ENCODE measurements around the gene DPM1.

Gene DPM1

GRCh38 chr20:50885781-50886180 lies 72.6 kb downstream of the DPM1 start:
- Histone ChIP-seq H3K27me3 (ENCODE audit: insufficient read depth, low read length) (no peaks in the 10 kb centered on the region), H4K20me1 (ENCODE audit: insufficient read depth, low read length) (no peaks in the 10 kb centered on the region), H3K27ac (ENCODE audit: low read depth, low read length, poor library complexity, severe bottlenecking) (no peak overlapping the region), H3K9ac (ENCODE audit: low read length) (no peak overlapping the region), H3K4me2 (ENCODE audit: low read length) (no peak overlapping the region), H3K9me2 (ENCODE audit: low read depth, low read length) (no peaks in the 10 kb centered on the region), H3F3A (ENCODE audit: insufficient read depth, low read length) (no peaks in the 10 kb centered on the region; the same call in 1 of the 2 replicates), H3K4me3 (ENCODE audit: low read depth, low read length, poor library complexity, severe bottlenecking) (no peak overlapping the region), H3K79me2 (ENCODE audit: insufficient read depth, low read length) (no peaks in the 10 kb centered on the region), H3K9me3 (ENCODE audit: low read length) (peaks cover 6% of the 10 kb centered on the region; the same call in 1 of the 2 replicates), H3K36me3 (ENCODE audit: insufficient read depth, low read length) (peaks cover 39% of the 10 kb centered on the region), H2AFZ (ENCODE audit: low read length) (no peak overlapping the region), H3K4me1 (ENCODE audit: insufficient read depth, low read length, severe bottlenecking) (no peaks in the 10 kb centered on the region)
- TF ChIP-seq CTCF (IDR thresholded peaks at IDR 0.05; ENCODE audit: low read length), result no peak
- no peak for TF ChIP-seq EZH2 (IDR thresholded peaks at IDR 0.05; ENCODE audit: borderline replicate concordance, low read length)

GRCh38 chr20:50885068-50885467 lies 73.3 kb downstream of the DPM1 start:
- H3F3A ChIP-seq (ENCODE audit: insufficient read depth, low read length), result no peaks in the 10 kb centered on the region; the same call in 1 of the 2 replicates
- H3K27ac ChIP-seq (ENCODE audit: low read depth, low read length, poor library complexity, severe bottlenecking), result no peak overlapping the region
- no peak overlapping the region for H2AFZ ChIP-seq (ENCODE audit: low read length)
- H3K9me2 ChIP-seq (ENCODE audit: low read depth, low read length), result no peaks in the 10 kb centered on the region
- no peaks in the 10 kb centered on the region for H3K79me2 ChIP-seq (ENCODE audit: insufficient read depth, low read length)
- H3K9me3 ChIP-seq (ENCODE audit: low read length), result peaks cover 6% of the 10 kb centered on the region; the same call in 1 of the 2 replicates
- H3K9ac ChIP-seq (ENCODE audit: low read length), result no peak overlapping the region
- H3K4me1 ChIP-seq (ENCODE audit: insufficient read depth, low read length, severe bottlenecking), result no peaks in the 10 kb centered on the region
- no peak overlapping the region for H3K4me3 ChIP-seq (ENCODE audit: low read depth, low read length, poor library complexity, severe bottlenecking)
- H3K27me3 ChIP-seq (ENCODE audit: insufficient read depth, low read length), result no peaks in the 10 kb centered on the region
- H3K4me2 ChIP-seq (ENCODE audit: low read length), result no peak overlapping the region
- H3K36me3 ChIP-seq (ENCODE audit: insufficient read depth, low read length), result peaks cover 37% of the 10 kb centered on the region
- H4K20me1 ChIP-seq (ENCODE audit: insufficient read depth, low read length), result no peaks in the 10 kb centered on the region
- no peak for TF ChIP-seq EZH2 (IDR thresholded peaks at IDR 0.05; ENCODE audit: borderline replicate concordance, low read length)
- TF ChIP-seq CTCF (IDR thresholded peaks at IDR 0.05; ENCODE audit: low read length), result no peak
